Right atrium auricular region (tissue), 2 donors: Measurements from ENCODE around the gene FGF22. TPM values are rescaled to one million over a fixed set of nuclear protein-coding genes. Genes with fewer than 3 reads are reported as not detected.

ENCODE experiments used
- DNase-seq: peaks from one replicate; pipeline ENCODE4 v3.0.0-alpha.2; 2019; ENCODE audit warnings: low spot score
- H3K27ac ChIP-seq, 2 donors: fragments of 200-600 bp; sonication (generic); 1 replicate in 1 of 2; 2 replicates in 1 of 2; pipeline ENCODE4 v1.5.1; 2016 to 2019
- H3K27me3 ChIP-seq, 2 donors: fragments of 200-600 bp; sonication (generic); one replicate each; pipeline versions ENCODE4 v1.5.1 to v1.6.0; 2017 to 2019
- H3K36me3 ChIP-seq: fragments of 200-600 bp; sonication (generic); one replicate; pipeline ENCODE4 v1.5.1; 2016
- H3K4me1 ChIP-seq, 2 donors: fragments of 200-600 bp; sonication (generic); one replicate each; pipeline versions ENCODE4 v1.5.1 to v1.6.0; 2017 to 2019
- H3K4me3 ChIP-seq, 2 donors: fragments of 200-600 bp; sonication (generic); 1 replicate in 1 of 2; 2 replicates in 1 of 2; pipeline ENCODE4 v1.5.1; 2017 to 2019; ENCODE audit warnings: mild to moderate bottlenecking in 1 of 2, moderate library complexity in 1 of 2
- H3K9me3 ChIP-seq, 2 donors: fragments of 200-600 bp; sonication (generic); one replicate each; pipeline ENCODE4 v1.5.1; 2019
- total RNA-seq, 2 donors: library from RNA; depleted of rRNA; stranded (reverse); fragments of >200 nt; gene quantifications; one replicate each; pipeline ENCODE4 v1.1.0, GENCODE V29; 2016
- TF ChIP-seq, protein P1 (sequence below), 2 donors: fragments of 200-600 bp; sonication (generic); IDR thresholded peaks; one replicate each; pipeline ENCODE4 v1.5.1; 2019; ENCODE audit warnings: antibody characterized with exemption in 2 of 2

FGF22 gene
- total RNA-seq, 2 donors from 2014 or later: 0.35 to 0.37 TPM

- DNase-seq: no peak
- no peaks in the 10 kb centered on the region for H3K27me3 ChIP-seq
- no peaks in the 10 kb centered on the region for H3K9me3 ChIP-seq
- TF ChIP-seq, protein P1, sequence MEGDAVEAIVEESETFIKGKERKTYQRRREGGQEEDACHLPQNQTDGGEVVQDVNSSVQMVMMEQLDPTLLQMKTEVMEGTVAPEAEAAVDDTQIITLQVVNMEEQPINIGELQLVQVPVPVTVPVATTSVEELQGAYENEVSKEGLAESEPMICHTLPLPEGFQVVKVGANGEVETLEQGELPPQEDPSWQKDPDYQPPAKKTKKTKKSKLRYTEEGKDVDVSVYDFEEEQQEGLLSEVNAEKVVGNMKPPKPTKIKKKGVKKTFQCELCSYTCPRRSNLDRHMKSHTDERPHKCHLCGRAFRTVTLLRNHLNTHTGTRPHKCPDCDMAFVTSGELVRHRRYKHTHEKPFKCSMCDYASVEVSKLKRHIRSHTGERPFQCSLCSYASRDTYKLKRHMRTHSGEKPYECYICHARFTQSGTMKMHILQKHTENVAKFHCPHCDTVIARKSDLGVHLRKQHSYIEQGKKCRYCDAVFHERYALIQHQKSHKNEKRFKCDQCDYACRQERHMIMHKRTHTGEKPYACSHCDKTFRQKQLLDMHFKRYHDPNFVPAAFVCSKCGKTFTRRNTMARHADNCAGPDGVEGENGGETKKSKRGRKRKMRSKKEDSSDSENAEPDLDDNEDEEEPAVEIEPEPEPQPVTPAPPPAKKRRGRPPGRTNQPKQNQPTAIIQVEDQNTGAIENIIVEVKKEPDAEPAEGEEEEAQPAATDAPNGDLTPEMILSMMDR (IDR thresholded peaks at IDR 0.05): no peak
- no peak overlapping the region for H3K4me3 ChIP-seq
- H3K36me3 ChIP-seq: no peaks in the 10 kb centered on the region
- no peak overlapping the region for H3K27ac ChIP-seq
- H3K4me1 ChIP-seq: no peaks in the 10 kb centered on the region
Observed at GRCh38 chr19:688214-688613, 48.5 kb downstream of the FGF22 start.

DNA sequence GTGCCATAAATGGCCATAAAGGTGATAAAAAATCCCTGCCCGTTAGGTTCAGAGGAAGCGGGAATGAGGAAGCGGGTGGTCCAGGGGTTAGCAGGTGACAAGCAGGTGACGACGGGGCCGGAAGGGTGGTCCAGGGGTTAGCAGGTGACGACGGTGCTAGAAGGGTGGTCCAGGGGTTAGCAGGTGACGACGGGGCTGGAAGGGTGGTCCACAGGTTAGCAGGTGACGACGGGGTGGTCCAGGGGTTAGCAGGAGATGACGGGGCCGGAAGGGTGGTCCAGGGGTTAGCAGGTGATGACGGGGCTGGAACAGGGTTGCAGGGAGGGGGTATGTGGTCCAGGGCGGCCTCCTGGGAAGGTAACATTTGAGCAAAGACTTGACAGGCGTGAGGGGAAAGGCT, 49.3 kb downstream of the FGF22 start:
- H3K27ac ChIP-seq: no peak overlapping the region
- H3K27me3 ChIP-seq: no peaks in the 10 kb centered on the region
- DNase-seq: no peak
- TF ChIP-seq, protein P1 (IDR thresholded peaks at IDR 0.05): no peak
- H3K36me3 ChIP-seq: no peaks in the 10 kb centered on the region
- H3K4me3 ChIP-seq: no peak overlapping the region
- no peaks in the 10 kb centered on the region for H3K4me1 ChIP-seq
- H3K9me3 ChIP-seq: no peaks in the 10 kb centered on the region

DNA sequence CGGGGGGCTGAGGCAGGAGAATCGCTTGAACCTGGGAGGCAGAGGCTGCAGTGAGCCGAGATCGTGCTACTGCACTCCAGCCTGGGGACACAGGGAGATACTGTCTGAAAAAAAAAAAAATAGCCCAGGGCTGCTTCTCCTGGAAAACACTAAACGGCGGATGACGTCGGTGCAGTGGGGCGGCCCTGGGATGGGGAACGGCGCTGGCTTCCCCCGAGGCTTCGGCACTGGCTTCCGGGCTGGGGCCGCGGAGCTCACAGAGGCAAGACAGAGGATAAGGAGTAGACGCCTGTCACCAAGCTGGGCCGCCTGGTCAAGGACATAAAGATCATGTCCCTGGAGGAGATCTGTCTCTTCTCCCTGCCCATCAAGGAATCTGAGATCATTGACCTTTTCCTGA, 50.5 kb downstream of the FGF22 start:
- Histone ChIP-seq H3K27me3 (no peaks in the 10 kb centered on the region), H3K4me3 (no peak overlapping the region), H3K27ac (no peak overlapping the region), H3K36me3 (no peaks in the 10 kb centered on the region), H3K9me3 (no peaks in the 10 kb centered on the region), H3K4me1 (no peaks in the 10 kb centered on the region)
- DNase-seq: no peak
- TF ChIP-seq, protein P1 (IDR thresholded peaks at IDR 0.05): no peak

Other genes with a start within 250 kb of the FGF22 start
- under 1 TPM; 0.26 to 0.55 TPM for gene C2CD4C, start 230.7 kb upstream of the FGF22 start, total RNA-seq
- gene SHC2, start 178.8 kb upstream of the FGF22 start, total RNA-seq: 10 to 100 TPM in 1 of 2 donors, 1 to 10 TPM in 1; 9.6 to 26.8 TPM
- gene MADCAM1, start 143.4 kb upstream of the FGF22 start, total RNA-seq: not detected
- gene TPGS1, start 132.4 kb upstream of the FGF22 start, total RNA-seq: 10 to 100 TPM; 30.3 to 33.2 TPM
- gene CDC34, start 108.1 kb upstream of the FGF22 start, total RNA-seq: 10 to 100 TPM; 55.8 to 75.0 TPM
- gene GZMM, start 95.8 kb upstream of the FGF22 start, total RNA-seq: under 1 TPM in 1 of 2 donors, not detected in 1; 0.79 TPM
- gene BSG, start 67.3 kb upstream of the FGF22 start, total RNA-seq: 1,000 to 10,000 TPM; 1,033 to 1,569 TPM
- gene HCN2, start 50.0 kb upstream of the FGF22 start, total RNA-seq: 10 to 100 TPM in 1 of 2 donors, 1 to 10 TPM in 1; 1.4 to 11.1 TPM
- 10 to 100 TPM; 24.5 to 30.4 TPM for gene POLRMT, start 6.3 kb upstream of the FGF22 start, total RNA-seq
- 10 to 100 TPM; 53.3 to 68.5 TPM for gene RNF126, start 23.3 kb downstream of the FGF22 start, total RNA-seq
- gene FSTL3, start 36.5 kb downstream of the FGF22 start, total RNA-seq: 100 to 1,000 TPM in 1 of 2 donors, 10 to 100 TPM in 1; 64.4 to 437 TPM
- not detected for gene PRSS57, start 55.6 kb downstream of the FGF22 start, total RNA-seq
- 10 to 100 TPM; 28.7 to 64.9 TPM for gene PALM, start 69.1 kb downstream of the FGF22 start, total RNA-seq
- 1 to 10 TPM in 1 of 2 donors, under 1 TPM in 1; 0.96 to 1.5 TPM for gene MISP, start 111.2 kb downstream of the FGF22 start, total RNA-seq
- 10 to 100 TPM; 49.4 to 73.9 TPM for gene PTBP1, start 157.6 kb downstream of the FGF22 start, total RNA-seq
- gene PLPPR3, start 182.1 kb downstream of the FGF22 start, total RNA-seq: not detected
- not detected for gene AZU1, start 188.0 kb downstream of the FGF22 start, total RNA-seq
- not detected for gene PRTN3, start 201.1 kb downstream of the FGF22 start, total RNA-seq
- gene ELANE, start 212.4 kb downstream of the FGF22 start, total RNA-seq: under 1 TPM; 0.67 to 0.83 TPM
- gene CFD, start 219.8 kb downstream of the FGF22 start, total RNA-seq: 100 to 1,000 TPM; 133 to 652 TPM